K562 (cell line): ENCODE data around the gene PLCB1. TPM values are rescaled to one million over a fixed set of nuclear protein-coding genes. Genes with fewer than 3 reads are reported as not detected.

Source experiments
- ATAC-seq: fragments of 200-7000 bp; cut with Tn5 transposase; 3 replicates; pipeline ENCODE4 v1.9.1; 2020; ENCODE audit warnings: moderate library complexity
- BruUV-seq: library from RNA; stranded (reverse); fragments of 400-500 nt; replicated peaks from 2 replicates; lab custom pipeline; 2021; lab: Mats Ljungman, UMichigan
- CTCF ChIA-PET: fragments of 300-600 bp; formaldehyde crosslinking; extraction: SDS; loops from one replicate; lab custom pipeline; 2021; ENCODE audit warnings: low intra/inter-chr PET ratio; lab: Yijun Ruan, JAX
- POLR2A ChIA-PET: fragments of 300-600, 350-650 bp; sonication (Branson Sonifier 250); formaldehyde crosslinking; extraction: SDS; loops from one replicate; lab custom pipeline; 2021; ENCODE audit warnings: antibody characterized with exemption, inconsistent platforms; lab: Yijun Ruan, JAX
- DNase-seq, 4 experiments: peaks; one replicate each; pipeline versions ENCODE4 v3.0.0 to v3.0.0-alpha.2; 2011 to 2018; ENCODE audit warnings: low spot score in 3 of 4, mixed read lengths in 3 of 4; ENCODE audit errors: extremely low read depth in 1 of 4
- FAIRE-seq: peaks from 2 replicates; lab custom pipeline; 2011; peaks lifted over from hg19 to GRCh38; lab: Jason Lieb, UNC
- H2AFZ ChIP-seq: 2 replicates; pipeline ENCODE4 v1.6.0; 2011; ENCODE audit warnings: low read depth, low read length, control low read depth, inconsistent platforms
- H3K27ac ChIP-seq: fragments of 200-600 bp; 3 replicates; pipeline ENCODE4 v1.8.0; 2011; ENCODE audit warnings: low read depth, mild to moderate bottlenecking, control low read depth, inconsistent platforms, low read length, moderate library complexity, mixed read lengths; ENCODE audit errors: extremely low read depth
- H3K27me3 ChIP-seq, 2 experiments: fragments of 300-600 bp in 1 of 2; 2 replicates in 1 of 2; 3 replicates in 1 of 2; pipeline versions ENCODE4 v1.6.0 to v1.8.0; 2011; ENCODE audit warnings: inconsistent platforms in 2 of 2, low read length in 2 of 2, mild to moderate bottlenecking in 1 of 2, mixed read lengths in 1 of 2, moderate library complexity in 1 of 2; ENCODE audit not compliant: control insufficient read depth in 2 of 2, insufficient read depth in 2 of 2
- H3K36me3 ChIP-seq: fragments of 300-600 bp; 3 replicates; pipeline ENCODE4 v1.8.0; 2011; ENCODE audit warnings: mild to moderate bottlenecking, low read length, inconsistent platforms; ENCODE audit not compliant: control insufficient read depth, insufficient read depth
- H3K4me1 ChIP-seq, 2 experiments: fragments of 200-600 bp in 1 of 2; replicated peaks in 1 of 2; 2 replicates in 1 of 2; 3 replicates in 1 of 2; pipeline versions ENCODE4 v1.5.1 to v1.8.0; 2011; ENCODE audit warnings: inconsistent platforms in 2 of 2, low read length in 2 of 2, mild to moderate bottlenecking in 1 of 2, mixed read lengths in 1 of 2, moderate library complexity in 1 of 2; ENCODE audit not compliant: control insufficient read depth in 2 of 2, insufficient read depth in 2 of 2
- H3K4me2 ChIP-seq: 2 replicates; pipeline ENCODE4 v1.6.1; 2011; ENCODE audit warnings: low read length, control low read depth, inconsistent platforms, mixed read lengths; ENCODE audit not compliant: insufficient read depth
- H3K4me3 ChIP-seq: fragments of 200-600 bp; sonication (generic), shearing (Covaris generic); 2 replicates; pipeline ENCODE4 v1.5.1; 2016; ENCODE audit warnings: control low read depth, inconsistent platforms
- H3K79me2 ChIP-seq: fragments of 200-600 bp; 3 replicates; pipeline ENCODE4 v1.8.0; 2011; ENCODE audit warnings: low read length, inconsistent platforms; ENCODE audit not compliant: control insufficient read depth, insufficient read depth
- H3K9ac ChIP-seq, 2 experiments: 2 replicates each; pipeline versions ENCODE4 v1.6.0 to v1.6.1; 2011; ENCODE audit warnings: low read depth in 2 of 2, low read length in 2 of 2, control low read depth in 1 of 2, inconsistent platforms in 1 of 2, mild to moderate bottlenecking in 1 of 2, mixed read lengths in 1 of 2; ENCODE audit not compliant: insufficient read depth in 1 of 2
- H3K9me1 ChIP-seq: one replicate; pipeline ENCODE4 v1.6.0; 2011; ENCODE audit warnings: inconsistent platforms, mild to moderate bottlenecking, low read length, moderate library complexity; ENCODE audit not compliant: control insufficient read depth, insufficient read depth
- H3K9me3 ChIP-seq: replicated peaks from 2 replicates; pipeline ENCODE4 v1.5.1; 2011; ENCODE audit warnings: low read depth, low read length, inconsistent platforms; ENCODE audit not compliant: control insufficient read depth, insufficient read depth
- H4K20me1 ChIP-seq: replicated peaks from 2 replicates; pipeline ENCODE4 v1.6.1; 2011; ENCODE audit warnings: low read length, inconsistent platforms, mixed read lengths; ENCODE audit not compliant: control insufficient read depth, insufficient read depth
- CBX5 ChIP-seq: IDR thresholded peaks from 2 replicates; pipeline ENCODE4 v1.6.1; 2014; ENCODE audit warnings: low read depth, borderline replicate concordance
- DMBX1 ChIP-seq: fragments of 250-450 bp; sonication (Bioruptor Pico); IDR thresholded peaks from 2 replicates; pipeline ENCODE4 v1.8.0; 2022; ENCODE audit warnings: inconsistent platforms, mild to moderate bottlenecking, moderate library complexity, borderline replicate concordance
- EGR1 ChIP-seq: fragments of 450-650 bp; conservative IDR thresholded peaks from 2 replicates; pipeline ENCODE4 v1.6.1; 2017; ENCODE audit warnings: mild to moderate bottlenecking
- HDAC1 ChIP-seq, 2 experiments: fragments of 450-650 bp; IDR thresholded peaks; 2 replicates each; pipeline ENCODE4 v1.6.1; 2016 to 2017; ENCODE audit warnings: inconsistent platforms in 1 of 2, mild to moderate bottlenecking in 1 of 2, moderate library complexity in 1 of 2
- KLF10 ChIP-seq: fragments of 250-450 bp; sonication (Bioruptor Pico); IDR thresholded peaks from 2 replicates; pipeline ENCODE4 v1.6.1; 2021; ENCODE audit warnings: matching md5 sums
- MCM3 ChIP-seq: fragments of 450-650 bp; IDR thresholded peaks from 2 replicates; pipeline ENCODE4 v1.6.1; 2016
- NR2F6 ChIP-seq: fragments of 450-650 bp; formaldehyde crosslinking; IDR thresholded peaks from 2 replicates; pipeline ENCODE4 v1.4.0; 2020; ENCODE audit warnings: mild to moderate bottlenecking
- STAG1 ChIP-seq: sonication (generic); formaldehyde crosslinking; IDR thresholded peaks from 2 replicates; pipeline ENCODE4 v1.5.0; 2020; ENCODE audit warnings: missing genetic modification reagents, borderline replicate concordance
- TBP ChIP-seq: optimal IDR thresholded peaks from 2 replicates; pipeline ENCODE3; 2011; ENCODE audit warnings: low read depth, low read length, improper control_type of control experiment
- ZNF431 ChIP-seq: sonication (generic); formaldehyde crosslinking; IDR thresholded peaks from 2 replicates; pipeline ENCODE4 v1.8.0; 2022; ENCODE audit warnings: mild to moderate bottlenecking, missing genetic modification reagents
- ZNF780A ChIP-seq: fragments of 250-450 bp; sonication (Bioruptor Pico); IDR thresholded peaks from 2 replicates; pipeline ENCODE4 v1.5.0; 2021; ENCODE audit warnings: mild to moderate bottlenecking
- WGBS: fragments of 100-300 bp; shearing (Covaris generic); methylation state at CpG from one replicate; pipeline ENCODE4 v1.1.6; 2016; ENCODE audit warnings: low coverage, mixed read lengths; ENCODE audit not compliant: insufficient coverage; ENCODE audit errors: missing lambda C conversion rate; 5-methylcytosine and 5-hydroxymethylcytosine counted together
- in situ Hi-C: fragments of 300-500 bp; cut with MboI; formaldehyde crosslinking; loops from 4 replicates; pipeline ENCODE4 v1.15.0; 2018; ENCODE audit warnings: inconsistent platforms, mixed read lengths
- intact Hi-C: fragments of 100-400 bp; cut with micrococcal nuclease; formaldehyde crosslinking; loops from 2 replicates; pipeline ENCODE4 v1.14.2; 2022
- polyA plus RNA-seq, 8 experiments: library from polyadenylated mRNA; depleted of rRNA in 4 of 8; stranded (reverse) in 5 of 8; unstranded in 3 of 8; fragments of >200 nt; fragmentation: Nextera tagmentation in 2 of 8; fragmentation: Illumina TruSeq in 1 of 8; extraction: Ambion mirVana in 2 of 8; extraction: Trizol in 1 of 8; gene quantifications; 2 replicates each; pipeline versions ENCODE4 v1.2.1 to v1.2.3, GENCODE V29; 2011 to 2014; ENCODE audit warnings: inconsistent platforms in 1 of 8, missing spikeins in 1 of 8
- total RNA-seq, 7 experiments: library from RNA; depleted of rRNA in 6 of 7; stranded (reverse); fragments of >200 nt in 6 of 7; fragmentation: Illumina TruSeq in 2 of 7; extraction: Trizol in 2 of 7; gene quantifications; 2 replicates each; pipeline versions ENCODE4 v1.2.1 to v1.2.3, GENCODE V29; 2011 to 2021; ENCODE audit warnings: low replicate concordance in 1 of 7
- TF ChIP-seq, protein P1 (sequence below): sonication (generic); formaldehyde crosslinking; IDR thresholded peaks from 2 replicates; pipeline ENCODE4 v1.8.0; 2022; ENCODE audit warnings: mild to moderate bottlenecking, missing genetic modification reagents, borderline replicate concordance
- TF ChIP-seq, protein P2 (sequence below): fragments of 450-650 bp; formaldehyde crosslinking; IDR thresholded peaks from 2 replicates; pipeline ENCODE4 v1.4.0; 2022; ENCODE audit warnings: mild to moderate bottlenecking, moderate library complexity
- TF ChIP-seq, protein P3 (sequence below): fragments of 450-650 bp; IDR thresholded peaks from 2 replicates; pipeline ENCODE4 v1.6.1; 2018; ENCODE audit not compliant: partially characterized antibody
- TF ChIP-seq, protein P4 (sequence below): fragments of 250-450 bp; sonication (Bioruptor Pico); IDR thresholded peaks from 2 replicates; pipeline ENCODE4 v1.8.0; 2022; ENCODE audit warnings: inconsistent platforms, mild to moderate bottlenecking, moderate library complexity, borderline replicate concordance

Gene PLCB1
- total and polyA plus RNA-seq, 9 of the 15 experiments (the other 6 are each of a cell fraction or from before 2014, with no cell fraction given): 0.34 to 3.1 (median 1.3) TPM

DNA sequence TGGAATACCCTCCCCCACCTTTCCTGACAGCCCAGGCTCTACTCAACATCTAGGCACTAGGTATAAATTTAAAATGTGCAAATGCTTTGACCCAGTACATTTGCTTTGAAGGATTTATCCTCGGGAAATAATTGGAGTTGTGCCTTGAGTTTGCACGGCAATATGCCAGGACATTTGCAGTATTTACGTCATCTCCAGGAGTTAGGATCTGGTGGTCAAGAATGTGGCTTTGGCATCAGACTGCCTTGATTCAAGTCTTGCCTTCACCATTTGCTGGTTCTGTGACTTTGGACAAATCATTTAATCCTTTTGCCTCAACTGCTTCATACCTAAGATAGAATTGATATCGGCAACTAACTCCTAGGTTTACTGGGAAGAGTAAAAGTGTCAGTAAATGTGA, 169.6 kb downstream of the PLCB1 start (continued):
- no peak for TF ChIP-seq ZNF780A (CRISPR knock-in tag)

DNA sequence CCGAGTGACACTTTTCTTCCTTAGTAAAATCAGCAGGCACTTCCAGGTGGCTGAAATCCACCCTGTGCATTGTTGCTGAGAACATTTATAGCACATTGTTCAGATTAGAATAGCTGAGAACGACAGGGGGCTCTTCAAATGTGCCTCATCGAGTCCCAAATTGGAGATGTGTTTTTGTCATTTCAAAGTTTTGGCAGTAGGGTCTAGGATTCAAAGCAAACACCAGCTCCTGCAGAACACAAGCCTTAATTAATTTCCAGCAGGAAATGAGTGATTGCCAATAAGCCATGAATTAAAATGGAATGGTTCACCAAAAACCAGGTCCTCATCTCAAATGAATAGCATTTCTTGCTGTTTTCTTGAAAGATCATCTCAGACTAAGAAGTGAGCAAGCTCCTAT, 171.6 kb downstream of the PLCB1 start:
- H3K9ac ChIP-seq: no peak overlapping the region
- ATAC-seq: no peak
- H3K79me2 ChIP-seq: no peaks in the 10 kb centered on the region
- no peak overlapping the region for H3K27ac ChIP-seq
- no peak for DNase-seq
- no peak for FAIRE-seq
- intact Hi-C loops: loop anchor here (10.0 kb wide), 1 partner anchor 259 kb away; no protein-coding TSS in a partner anchor
- no peaks in the 10 kb centered on the region for H3K27me3 ChIP-seq
- WGBS: 0% methylated on average over 3 of the region's 3 CpGs
- H3K4me2 ChIP-seq: no peak overlapping the region
- H2AFZ ChIP-seq: no peak overlapping the region
- H3K9me1 ChIP-seq: no peaks in the 10 kb centered on the region
- H3K4me3 ChIP-seq: no peak overlapping the region
- POLR2A ChIA-PET: no interaction called here
- CTCF ChIA-PET: no interaction called here
- H3K4me1 ChIP-seq: no peaks in the 10 kb centered on the region
- H4K20me1 ChIP-seq: no peaks in the 10 kb centered on the region
- H3K9me3 ChIP-seq: no peaks in the 10 kb centered on the region
- no peaks in the 10 kb centered on the region for H3K36me3 ChIP-seq
- in situ Hi-C loops: no loop called here
- BruUV-seq: no TSS peak
- TF ChIP-seq NR2F6 (no peak), EGR1 (no peak), DMBX1 (CRISPR knock-in tag) (no peak), STAG1 (no peak), MCM3 (no peak), TBP (no peak), KLF10 (no peak), ZNF431 (CRISPR knock-in tag) (no peak), CBX5 (no peak), HDAC1 (IDR thresholded peaks at IDR 0.05) (no peak)
- TF ChIP-seq, protein P1, sequence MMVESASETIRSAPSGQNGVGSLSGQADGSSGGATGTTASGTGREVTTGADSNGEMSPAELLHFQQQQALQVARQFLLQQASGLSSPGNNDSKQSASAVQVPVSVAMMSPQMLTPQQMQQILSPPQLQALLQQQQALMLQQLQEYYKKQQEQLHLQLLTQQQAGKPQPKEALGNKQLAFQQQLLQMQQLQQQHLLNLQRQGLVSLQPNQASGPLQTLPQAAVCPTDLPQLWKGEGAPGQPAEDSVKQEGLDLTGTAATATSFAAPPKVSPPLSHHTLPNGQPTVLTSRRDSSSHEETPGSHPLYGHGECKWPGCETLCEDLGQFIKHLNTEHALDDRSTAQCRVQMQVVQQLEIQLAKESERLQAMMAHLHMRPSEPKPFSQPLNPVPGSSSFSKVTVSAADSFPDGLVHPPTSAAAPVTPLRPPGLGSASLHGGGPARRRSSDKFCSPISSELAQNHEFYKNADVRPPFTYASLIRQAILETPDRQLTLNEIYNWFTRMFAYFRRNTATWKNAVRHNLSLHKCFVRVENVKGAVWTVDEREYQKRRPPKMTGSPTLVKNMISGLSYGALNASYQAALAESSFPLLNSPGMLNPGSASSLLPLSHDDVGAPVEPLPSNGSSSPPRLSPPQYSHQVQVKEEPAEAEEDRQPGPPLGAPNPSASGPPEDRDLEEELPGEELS (CRISPR knock-in tag): no peak
- TF ChIP-seq, protein P2, sequence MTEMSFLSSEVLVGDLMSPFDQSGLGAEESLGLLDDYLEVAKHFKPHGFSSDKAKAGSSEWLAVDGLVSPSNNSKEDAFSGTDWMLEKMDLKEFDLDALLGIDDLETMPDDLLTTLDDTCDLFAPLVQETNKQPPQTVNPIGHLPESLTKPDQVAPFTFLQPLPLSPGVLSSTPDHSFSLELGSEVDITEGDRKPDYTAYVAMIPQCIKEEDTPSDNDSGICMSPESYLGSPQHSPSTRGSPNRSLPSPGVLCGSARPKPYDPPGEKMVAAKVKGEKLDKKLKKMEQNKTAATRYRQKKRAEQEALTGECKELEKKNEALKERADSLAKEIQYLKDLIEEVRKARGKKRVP (CRISPR knock-in tag): no peak
- TF ChIP-seq, protein P3, sequence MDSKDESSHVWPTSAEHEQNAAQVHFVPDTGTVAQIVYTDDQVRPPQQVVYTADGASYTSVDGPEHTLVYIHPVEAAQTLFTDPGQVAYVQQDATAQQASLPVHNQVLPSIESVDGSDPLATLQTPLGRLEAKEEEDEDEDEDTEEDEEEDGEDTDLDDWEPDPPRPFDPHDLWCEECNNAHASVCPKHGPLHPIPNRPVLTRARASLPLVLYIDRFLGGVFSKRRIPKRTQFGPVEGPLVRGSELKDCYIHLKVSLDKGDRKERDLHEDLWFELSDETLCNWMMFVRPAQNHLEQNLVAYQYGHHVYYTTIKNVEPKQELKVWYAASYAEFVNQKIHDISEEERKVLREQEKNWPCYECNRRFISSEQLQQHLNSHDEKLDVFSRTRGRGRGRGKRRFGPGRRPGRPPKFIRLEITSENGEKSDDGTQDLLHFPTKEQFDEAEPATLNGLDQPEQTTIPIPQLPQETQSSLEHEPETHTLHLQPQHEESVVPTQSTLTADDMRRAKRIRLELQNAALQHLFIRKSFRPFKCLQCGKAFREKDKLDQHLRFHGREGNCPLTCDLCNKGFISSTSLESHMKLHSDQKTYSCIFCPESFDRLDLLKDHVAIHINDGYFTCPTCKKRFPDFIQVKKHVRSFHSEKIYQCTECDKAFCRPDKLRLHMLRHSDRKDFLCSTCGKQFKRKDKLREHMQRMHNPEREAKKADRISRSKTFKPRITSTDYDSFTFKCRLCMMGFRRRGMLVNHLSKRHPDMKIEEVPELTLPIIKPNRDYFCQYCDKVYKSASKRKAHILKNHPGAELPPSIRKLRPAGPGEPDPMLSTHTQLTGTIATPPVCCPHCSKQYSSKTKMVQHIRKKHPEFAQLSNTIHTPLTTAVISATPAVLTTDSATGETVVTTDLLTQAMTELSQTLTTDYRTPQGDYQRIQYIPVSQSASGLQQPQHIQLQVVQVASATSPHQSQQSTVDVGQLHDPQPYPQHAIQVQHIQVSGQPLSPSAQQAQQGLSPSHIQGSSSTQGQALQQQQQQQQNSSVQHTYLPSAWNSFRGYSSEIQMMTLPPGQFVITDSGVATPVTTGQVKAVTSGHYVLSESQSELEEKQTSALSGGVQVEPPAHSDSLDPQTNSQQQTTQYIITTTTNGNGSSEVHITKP: no peak
- TF ChIP-seq, protein P4, sequence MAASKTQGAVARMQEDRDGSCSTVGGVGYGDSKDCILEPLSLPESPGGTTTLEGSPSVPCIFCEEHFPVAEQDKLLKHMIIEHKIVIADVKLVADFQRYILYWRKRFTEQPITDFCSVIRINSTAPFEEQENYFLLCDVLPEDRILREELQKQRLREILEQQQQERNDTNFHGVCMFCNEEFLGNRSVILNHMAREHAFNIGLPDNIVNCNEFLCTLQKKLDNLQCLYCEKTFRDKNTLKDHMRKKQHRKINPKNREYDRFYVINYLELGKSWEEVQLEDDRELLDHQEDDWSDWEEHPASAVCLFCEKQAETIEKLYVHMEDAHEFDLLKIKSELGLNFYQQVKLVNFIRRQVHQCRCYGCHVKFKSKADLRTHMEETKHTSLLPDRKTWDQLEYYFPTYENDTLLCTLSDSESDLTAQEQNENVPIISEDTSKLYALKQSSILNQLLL (CRISPR knock-in tag): no peak
